Vagina (tissue), 2 donors: Measurements from ENCODE around the gene MED12L. TPM values are rescaled to one million over a fixed set of nuclear protein-coding genes. Genes with fewer than 3 reads are reported as not detected.

ENCODE experiments used
- DNase-seq, 2 donors: peaks; one replicate each; pipeline ENCODE4 v3.0.0-alpha.2; 2017; ENCODE audit errors: extremely low spot score in 2 of 2
- H3K27ac ChIP-seq: fragments of 200-600 bp; sonication (generic); one replicate; pipeline ENCODE4 v1.5.1; 2019
- H3K27me3 ChIP-seq: fragments of 200-600 bp; sonication (generic); one replicate; pipeline ENCODE4 v1.5.1; 2019
- H3K36me3 ChIP-seq, 2 donors: fragments of 200-600 bp; sonication (generic); one replicate each; pipeline ENCODE4 v1.5.1; 2017 to 2019
- H3K4me1 ChIP-seq: fragments of 200-600 bp; sonication (generic); one replicate; pipeline ENCODE4 v1.5.1; 2019
- H3K4me3 ChIP-seq, 2 donors: fragments of 200-600 bp; sonication (generic); 1 replicate in 1 of 2; 2 replicates in 1 of 2; pipeline ENCODE4 v1.5.1; 2016 to 2019
- H3K9me3 ChIP-seq: fragments of 200-600 bp; sonication (generic); one replicate; pipeline ENCODE4 v1.5.1; 2019
- CTCF ChIP-seq, 3 experiments: fragments of 450-650 bp in 2 of 3; fragments of 200-600 bp in 1 of 3; sonication (generic) in 1 of 3; IDR thresholded peaks; one replicate each; pipeline ENCODE4 v1.5.1; 2017 to 2019; ENCODE audit warnings: antibody characterized with exemption in 3 of 3, mild to moderate bottlenecking in 2 of 3, moderate library complexity in 2 of 3
- POLR2A ChIP-seq, 2 donors: fragments of 450-650 bp; IDR thresholded peaks; one replicate each; pipeline ENCODE4 v1.6.1; 2017; ENCODE audit warnings: antibody characterized with exemption in 2 of 2, mild to moderate bottlenecking in 2 of 2, moderate library complexity in 2 of 2
- POLR2AphosphoS5 ChIP-seq, 2 donors: sonication (generic); formaldehyde crosslinking; IDR thresholded peaks; one replicate each; pipeline ENCODE4 v1.9.0; 2017; ENCODE audit warnings: antibody characterized with exemption in 2 of 2, mild to moderate bottlenecking in 2 of 2, low read depth in 1 of 2; ENCODE audit not compliant: insufficient read depth in 1 of 2
- intact Hi-C: fragments of 100-400 bp; cut with DNase I; formaldehyde crosslinking; loops from one replicate; pipeline ENCODE4 v1.15.1; 2023
- total RNA-seq: library from RNA; depleted of rRNA; stranded (reverse); fragments of >200 nt; gene quantifications from one replicate; pipeline ENCODE4 v1.2.3, GENCODE V29; 2016

MED12L gene
- total RNA-seq, 1 donor from 2014 or later = 1.7 TPM

GRCh38 chr3:151430821-151431484 lies 345.5 kb downstream of the MED12L start:
- no peaks in the 10 kb centered on the region for H3K27me3 ChIP-seq
- H3K4me3 ChIP-seq = no peak overlapping the region
- no peak overlapping the region for H3K27ac ChIP-seq
- intact Hi-C loops = no loop called here
- no peaks in the 10 kb centered on the region for H3K9me3 ChIP-seq
- H3K36me3 ChIP-seq = no peaks in the 10 kb centered on the region
- DNase-seq = no peak
- H3K4me1 ChIP-seq = peaks cover 5% of the 10 kb centered on the region
- TF ChIP-seq POLR2AphosphoS5 (IDR thresholded peaks at IDR 0.05; ENCODE audit: insufficient read depth in 1 of 2, low read depth in 1 of 2) (no peak), POLR2A (IDR thresholded peaks at IDR 0.05) (no peak), CTCF (IDR thresholded peaks at IDR 0.05) (no peak)

GRCh38 chr3:151431940-151432339 lies 346.5 kb downstream of the MED12L start:
- Histone ChIP-seq H3K36me3 (no peaks in the 10 kb centered on the region), H3K27ac (no peak overlapping the region), H3K4me3 (no peak overlapping the region), H3K27me3 (no peaks in the 10 kb centered on the region), H3K4me1 (peaks cover 5% of the 10 kb centered on the region), H3K9me3 (no peaks in the 10 kb centered on the region)
- TF ChIP-seq POLR2A (IDR thresholded peaks at IDR 0.05) (no peak), POLR2AphosphoS5 (IDR thresholded peaks at IDR 0.05; ENCODE audit: insufficient read depth in 1 of 2, low read depth in 1 of 2) (no peak), CTCF (IDR thresholded peaks at IDR 0.05) (no peak)
- DNase-seq = no peak
- intact Hi-C loops = no loop called here

- Histone ChIP-seq H3K4me3 (no peak overlapping the region), H3K4me1 (peaks cover 5% of the 10 kb centered on the region), H3K27me3 (no peaks in the 10 kb centered on the region), H3K9me3 (no peaks in the 10 kb centered on the region), H3K36me3 (no peaks in the 10 kb centered on the region), H3K27ac (no peak overlapping the region)
- DNase-seq = no peak
- intact Hi-C loops = no loop called here
- TF ChIP-seq POLR2A (IDR thresholded peaks at IDR 0.05) (no peak), CTCF (IDR thresholded peaks at IDR 0.05) (no peak), POLR2AphosphoS5 (IDR thresholded peaks at IDR 0.05; ENCODE audit: insufficient read depth in 1 of 2, low read depth in 1 of 2) (no peak)
Observed at GRCh38 chr3:151432616-151433372, 347.3 kb downstream of the MED12L start.

GRCh38 chr3:151434151-151434890 lies 348.9 kb downstream of the MED12L start:
- H3K9me3 ChIP-seq = no peaks in the 10 kb centered on the region

More at GRCh38 chr3:151434151-151434890, 348.9 kb downstream of the MED12L start:
- no peak for DNase-seq
- peaks cover 5% of the 10 kb centered on the region for H3K4me1 ChIP-seq
- no peaks in the 10 kb centered on the region for H3K36me3 ChIP-seq
- intact Hi-C loops = no loop called here
- no peaks in the 10 kb centered on the region for H3K27me3 ChIP-seq
- H3K27ac ChIP-seq = no peak overlapping the region
- no peak for TF ChIP-seq CTCF (IDR thresholded peaks at IDR 0.05)
- TF ChIP-seq POLR2A (IDR thresholded peaks at IDR 0.05) = no peak
- TF ChIP-seq POLR2AphosphoS5 (IDR thresholded peaks at IDR 0.05; ENCODE audit: insufficient read depth in 1 of 2, low read depth in 1 of 2) = no peak
- no peak overlapping the region for H3K4me3 ChIP-seq
